K562 (cell line): ENCODE results near the gene PGPEP1. TPM values are rescaled to one million over a fixed set of nuclear protein-coding genes. Genes with fewer than 3 reads are reported as not detected.

Source experiments
- ARID4B ChIP-seq: sonication (generic); formaldehyde crosslinking; IDR thresholded peaks from 2 replicates; pipeline ENCODE4 v1.8.0; 2022; ENCODE audit warnings: mild to moderate bottlenecking, missing genetic modification reagents
- FOXM1 ChIP-seq, 2 experiments: fragments of 450-650 bp in 1 of 2; sonication (generic) in 1 of 2; formaldehyde crosslinking in 1 of 2; IDR thresholded peaks; 2 replicates each; pipeline versions ENCODE4 v1.6.1 to v1.9.0; 2017 to 2022; ENCODE audit warnings: low read depth in 2 of 2, mild to moderate bottlenecking in 2 of 2, missing genetic modification reagents in 1 of 2, moderate library complexity in 1 of 2
- MAX ChIP-seq: sonication (generic); formaldehyde crosslinking; IDR thresholded peaks from 2 replicates; pipeline ENCODE4 v1.9.0; 2022; ENCODE audit warnings: mild to moderate bottlenecking, missing genetic modification reagents
- MYC ChIP-seq, 2 experiments: fragments of 250-450 bp in 1 of 2; sonication (Bioruptor Pico) in 1 of 2; IDR thresholded peaks; 2 replicates each; pipeline versions ENCODE4 v1.5.1 to v1.6.1; 2012 to 2021; ENCODE audit warnings: low read depth in 2 of 2, borderline replicate concordance in 1 of 2, improper control_type of control experiment in 1 of 2, low read length in 1 of 2, mild to moderate bottlenecking in 1 of 2, moderate library complexity in 1 of 2
- MYNN ChIP-seq, 2 experiments: sonication (generic); formaldehyde crosslinking in 1 of 2; IDR thresholded peaks; 2 replicates each; pipeline versions ENCODE4 v1.5.0 to v1.6.1; 2016 to 2020; ENCODE audit warnings: antibody characterized with exemption in 1 of 2, missing genetic modification reagents in 1 of 2
- NFE2 ChIP-seq: IDR thresholded peaks from 2 replicates; pipeline ENCODE4 v1.6.1; 2014; ENCODE audit warnings: antibody characterized with exemption, low read depth
- SIN3A ChIP-seq, 2 experiments: fragments of 150-350 bp in 1 of 2; IDR thresholded peaks; 2 replicates each; pipeline ENCODE4 v1.6.1; 2011 to 2016; ENCODE audit warnings: borderline replicate concordance in 2 of 2, low read depth in 2 of 2, low read length in 2 of 2, mild to moderate bottlenecking in 2 of 2, moderate library complexity in 2 of 2; ENCODE audit not compliant: control insufficient read depth in 1 of 2
- SRF ChIP-seq, 2 experiments: fragments of 250-450, 450-650 bp in 1 of 2; sonication (Bioruptor Pico) in 1 of 2; sonication (generic) in 1 of 2; formaldehyde crosslinking; IDR thresholded peaks; 2 replicates each; pipeline versions ENCODE4 v1.5.0 to v1.5.1; 2020 to 2022; ENCODE audit warnings: mild to moderate bottlenecking in 1 of 2, missing genetic modification reagents in 1 of 2
- TARDBP ChIP-seq: fragments of 450-650 bp; IDR thresholded peaks from 2 replicates; pipeline ENCODE4 v1.6.1; 2016
- TBP ChIP-seq: optimal IDR thresholded peaks from 2 replicates; pipeline ENCODE3; 2011; ENCODE audit warnings: low read depth, low read length, improper control_type of control experiment
- XRCC5 ChIP-seq: fragments of 200-400 bp; formaldehyde crosslinking; IDR thresholded peaks from 2 replicates; pipeline ENCODE4 v1.6.1; 2017; ENCODE audit warnings: low read depth, mild to moderate bottlenecking, low read length
- ZBTB43 ChIP-seq: sonication (generic); formaldehyde crosslinking; IDR thresholded peaks from 2 replicates; pipeline ENCODE4 v1.8.0; 2023; ENCODE audit warnings: mild to moderate bottlenecking, missing genetic modification reagents
- ZKSCAN8 ChIP-seq: fragments of 200-800 bp; sonication (Bioruptor generic); IDR thresholded peaks from 2 replicates; pipeline ENCODE4 v1.6.1; 2016; ENCODE audit warnings: missing genetic modification characterization, missing compliant biosample characterization
- ZNF263 ChIP-seq: sonication (generic); formaldehyde crosslinking; IDR thresholded peaks from 2 replicates; pipeline ENCODE4 v1.8.0; 2022; ENCODE audit warnings: mild to moderate bottlenecking, missing genetic modification reagents, borderline replicate concordance
- ZNF311 ChIP-seq: fragments of 250-450 bp; sonication (Bioruptor Pico); IDR thresholded peaks from 2 replicates; pipeline ENCODE4 v1.4.0; 2020; ENCODE audit warnings: mild to moderate bottlenecking, moderate library complexity
- ZNF511 ChIP-seq: sonication (generic); formaldehyde crosslinking; IDR thresholded peaks from 2 replicates; pipeline ENCODE4 v1.8.0; 2022; ENCODE audit warnings: mild to moderate bottlenecking, missing genetic modification reagents
- ZNF668 ChIP-seq: fragments of 250-450 bp; sonication (Bioruptor Pico); IDR thresholded peaks from 2 replicates; pipeline ENCODE4 v1.8.0; 2022; ENCODE audit warnings: mild to moderate bottlenecking, inconsistent platforms
- polyA plus RNA-seq, 8 experiments: library from polyadenylated mRNA; depleted of rRNA in 4 of 8; stranded (reverse) in 5 of 8; unstranded in 3 of 8; fragments of >200 nt; fragmentation: Nextera tagmentation in 2 of 8; fragmentation: Illumina TruSeq in 1 of 8; extraction: Ambion mirVana in 2 of 8; extraction: Trizol in 1 of 8; gene quantifications; 2 replicates each; pipeline versions ENCODE4 v1.2.1 to v1.2.3, GENCODE V29; 2011 to 2014; ENCODE audit warnings: inconsistent platforms in 1 of 8, missing spikeins in 1 of 8
- total RNA-seq, 7 experiments: library from RNA; depleted of rRNA in 6 of 7; stranded (reverse); fragments of >200 nt in 6 of 7; fragmentation: Illumina TruSeq in 2 of 7; extraction: Trizol in 2 of 7; gene quantifications; 2 replicates each; pipeline versions ENCODE4 v1.2.1 to v1.2.3, GENCODE V29; 2011 to 2021; ENCODE audit warnings: low replicate concordance in 1 of 7
- TF ChIP-seq, protein P1 (sequence below), 2 experiments: IDR thresholded peaks; 2 replicates each; pipeline ENCODE4 v1.6.1; 2011; ENCODE audit warnings: borderline replicate concordance in 1 of 2, control low read depth in 1 of 2, low read depth in 1 of 2, low read length in 1 of 2, mild to moderate bottlenecking in 1 of 2, mixed read lengths in 1 of 2, moderate library complexity in 1 of 2; ENCODE audit not compliant: insufficient read depth in 1 of 2, insufficient read length in 1 of 2, poor library complexity in 1 of 2, severe bottlenecking in 1 of 2; ENCODE audit errors: extremely low read depth in 1 of 2

Gene PGPEP1
- total and polyA plus RNA-seq, 9 of the 15 experiments (the other 6 are each of a cell fraction or from before 2014, with no cell fraction given) = 10.0 to 69.6 (median 33.5) TPM

GRCh38 chr19:18418029-18418482, 77.7 kb downstream of the PGPEP1 start (continued):
- peak; percentile 62; the same call in 1 of the 2 replicates for TF ChIP-seq ZNF511 (CRISPR knock-in tag)
- TF ChIP-seq MYNN (IDR thresholded peaks at IDR 0.05) = peak; percentile 73; the same call in 1 of the 2 replicates
- no peak for TF ChIP-seq MYNN (CRISPR knock-in tag; IDR thresholded peaks at IDR 0.05)
- TF ChIP-seq MAX (CRISPR knock-in tag) = peak; percentile 45; the same call in 1 of the 2 replicates
- TF ChIP-seq SRF (CRISPR knock-in tag; IDR thresholded peaks at IDR 0.05) = no peak
- no peak for TF ChIP-seq TBP
- peak in 1 of 2 experiments; percentile 14; a peak in 1 of 4 replicates for TF ChIP-seq SIN3A (IDR thresholded peaks at IDR 0.05; ENCODE audit: borderline replicate concordance in 2 of 2, control insufficient read depth in 1 of 2, low read depth in 2 of 2, low read length in 2 of 2)
- peak; percentile 58; the same call in 1 of the 2 replicates for TF ChIP-seq XRCC5
- 0 out of 2 replicates have a peak, but pooled peaks have one; percentile 11 for TF ChIP-seq TARDBP
- peak; percentile 94 for TF ChIP-seq ZBTB43 (CRISPR knock-in tag)
- 0 out of 2 replicates have a peak, but pooled peaks have one; percentile 6 for TF ChIP-seq ZNF311
- no peak for TF ChIP-seq ZKSCAN8
- 0 out of 2 replicates have a peak, but pooled peaks have one; percentile 37 for TF ChIP-seq ZNF263
- TF ChIP-seq NFE2 = no peak
- peak; percentile 7; the same call in 1 of the 2 replicates for TF ChIP-seq ARID4B (CRISPR knock-in tag)
- TF ChIP-seq, protein P1, sequence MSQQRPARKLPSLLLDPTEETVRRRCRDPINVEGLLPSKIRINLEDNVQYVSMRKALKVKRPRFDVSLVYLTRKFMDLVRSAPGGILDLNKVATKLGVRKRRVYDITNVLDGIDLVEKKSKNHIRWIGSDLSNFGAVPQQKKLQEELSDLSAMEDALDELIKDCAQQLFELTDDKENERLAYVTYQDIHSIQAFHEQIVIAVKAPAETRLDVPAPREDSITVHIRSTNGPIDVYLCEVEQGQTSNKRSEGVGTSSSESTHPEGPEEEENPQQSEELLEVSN (IDR thresholded peaks at IDR 0.05; ENCODE audit: borderline replicate concordance in 1 of 2, extremely low read depth in 1 of 2, insufficient read depth in 1 of 2, insufficient read length in 1 of 2, low read depth in 1 of 2, low read length in 1 of 2, poor library complexity in 1 of 2, severe bottlenecking in 1 of 2) = peak in 1 of 2 experiments; percentile 44
- TF ChIP-seq ZNF668 (CRISPR knock-in tag) = no peak
- TF ChIP-seq FOXM1 (IDR thresholded peaks at IDR 0.05; ENCODE audit: low read depth) = 0 out of 2 replicates have a peak, but pooled peaks have one; percentile 4
- TF ChIP-seq FOXM1 (CRISPR knock-in tag; IDR thresholded peaks at IDR 0.05; ENCODE audit: low read depth) = no peak
- TF ChIP-seq MYC (IDR thresholded peaks at IDR 0.05; ENCODE audit: low read depth, low read length) = peak; percentile 68; the same call in 1 of the 2 replicates
- peak; percentile 55; the same call in 1 of the 2 replicates for TF ChIP-seq MYC (CRISPR knock-in tag; IDR thresholded peaks at IDR 0.05; ENCODE audit: borderline replicate concordance, low read depth)
